Fibroblast of lung (primary cell): Measurements from ENCODE around the gene ZIM2.

ENCODE experiments used
- CTCF ChIP-seq, 2 donors: IDR thresholded peaks in 1 of 2; conservative IDR thresholded peaks in 1 of 2; 1 replicate in 1 of 2; 2 replicates in 1 of 2; pipeline ENCODE4 v1.5.1; 2011 to 2012; ENCODE audit warnings: low read length in 2 of 2, control low read depth in 1 of 2, inconsistent platforms in 1 of 2, low read depth in 1 of 2, mild to moderate bottlenecking in 1 of 2
- EZH2 ChIP-seq: IDR thresholded peaks from 2 replicates; pipeline ENCODE4 v1.5.1; 2012; ENCODE audit warnings: low read length, control low read depth, mild to moderate bottlenecking; ENCODE audit errors: missing control alignments

DNA sequence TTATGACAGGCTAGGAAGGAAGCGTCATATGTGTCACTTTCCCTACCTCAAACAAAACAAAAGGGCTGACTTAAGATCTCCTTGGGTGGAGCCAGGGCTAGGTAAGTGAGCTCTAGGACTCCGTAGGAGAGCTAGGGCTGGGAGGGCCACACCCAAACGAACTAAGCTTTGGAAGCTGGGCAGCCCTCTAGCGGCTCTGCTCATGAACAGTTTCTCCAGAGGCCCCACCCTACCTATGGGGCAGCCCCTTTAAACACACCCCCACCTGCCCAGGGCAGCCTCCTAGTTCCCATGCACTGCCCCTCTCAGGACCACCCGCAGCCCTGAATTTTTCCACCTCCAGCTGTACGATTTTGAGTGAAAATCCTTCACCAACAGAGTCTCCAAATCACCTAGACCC lies 3.5 kb downstream of the ZIM2 start:
- TF ChIP-seq CTCF (conservative IDR thresholded peaks at IDR 0.05 in 1 of 2, IDR thresholded peaks at IDR 0.05 in 1 of 2; ENCODE audit: low read depth in 1 of 2, low read length in 2 of 2) (no peak), EZH2 (no peak)
